HUES64 (cell line): ENCODE results near the gene LAPTM4A.
"Not testable (repeated sequence)": the region's sequence is repeated elsewhere in the genome, so short reads cannot be mapped to it uniquely, and the experiment has no call there.

ENCODE experiments used
- H3K27ac ChIP-seq: 2 replicates; pipeline ENCODE4 v1.7.0; 2013; ENCODE audit warnings: low read depth, low read length, inconsistent platforms
- H3K27me3 ChIP-seq: 2 replicates; pipeline ENCODE4 v1.6.1; 2013; ENCODE audit warnings: mild to moderate bottlenecking, low read length; ENCODE audit not compliant: insufficient read depth
- H3K36me3 ChIP-seq: 2 replicates; pipeline ENCODE4 v1.6.1; 2013; ENCODE audit warnings: mild to moderate bottlenecking, low read length; ENCODE audit not compliant: insufficient read depth
- H3K4me1 ChIP-seq: 2 replicates; pipeline ENCODE4 v1.6.1; 2013; ENCODE audit warnings: mild to moderate bottlenecking, low read length, moderate library complexity; ENCODE audit not compliant: insufficient read depth
- H3K4me3 ChIP-seq: 2 replicates; pipeline ENCODE4 v1.5.1; 2013; ENCODE audit warnings: mild to moderate bottlenecking, low read length, moderate library complexity
- H3K9ac ChIP-seq: 2 replicates; pipeline ENCODE4 v1.6.1; 2013; ENCODE audit warnings: mild to moderate bottlenecking, low read depth, low read length
- H3K9me3 ChIP-seq: 2 replicates; pipeline ENCODE4 v1.6.1; 2013; ENCODE audit warnings: low read depth, low read length; ENCODE audit not compliant: insufficient read depth
- WGBS: fragments of 150-250, 120-280 bp; methylation state at CpG from one replicate; pipeline ENCODE4 v1.1.7; 2013; ENCODE audit warnings: missing lambda C conversion rate; 5-methylcytosine and 5-hydroxymethylcytosine counted together

Gene LAPTM4A

GRCh38 chr2:20048488-20049448, 2.7 kb downstream of the LAPTM4A start:
- Histone ChIP-seq H3K9ac (peak overlapping the region; percentile 70), H3K36me3 (no peaks in the 10 kb centered on the region; the same call in 1 of the 2 replicates), H3K4me3 (peak overlapping the region; percentile 80), H3K9me3 (no peaks in the 10 kb centered on the region), H3K27me3 (no peaks in the 10 kb centered on the region), H3K4me1 (peaks cover 19% of the 10 kb centered on the region), H3K27ac (peak overlapping the region; percentile 53)
- 85% methylated on average over 5 of the region's 6 CpGs for WGBS

- peaks cover 13% of the 10 kb centered on the region for H3K4me1 ChIP-seq
- not testable (repeated sequence) for H3K9ac ChIP-seq, H3K36me3 ChIP-seq, H3K9me3 ChIP-seq, H3K4me3 ChIP-seq, H3K27me3 ChIP-seq, H3K27ac ChIP-seq
- WGBS, result 75% methylated on average over 1 of the region's 4 CpGs
Measured at GRCh38 chr2:20045712-20046292, 5.6 kb downstream of the LAPTM4A start.

GRCh38 chr2:20044778-20045177, 6.7 kb downstream of the LAPTM4A start:
- Histone ChIP-seq H3K4me3 (no peak overlapping the region), H3K27me3 (no peaks in the 10 kb centered on the region), H3K4me1 (peaks cover 13% of the 10 kb centered on the region), H3K27ac (no peak overlapping the region), H3K9ac (no peak overlapping the region), H3K9me3 (no peaks in the 10 kb centered on the region), H3K36me3 (peaks cover 18% of the 10 kb centered on the region)
- 93% methylated on average over 4 of the region's 4 CpGs for WGBS

- H3K27ac ChIP-seq, result no peak overlapping the region
- 67% methylated on average over 2 of the region's 2 CpGs for WGBS
Measured at GRCh38 chr2:20042531-20042930, 8.9 kb downstream of the LAPTM4A start.

GRCh38 chr2:20040489-20041172, 10.8 kb downstream of the LAPTM4A start:
- no peak overlapping the region for H3K4me3 ChIP-seq
- peaks cover 60% of the 10 kb centered on the region for H3K36me3 ChIP-seq
- no peaks in the 10 kb centered on the region for H3K4me1 ChIP-seq
- H3K27ac ChIP-seq, result no peak overlapping the region
- H3K27me3 ChIP-seq, result no peaks in the 10 kb centered on the region
- 95% methylated on average over 5 of the region's 8 CpGs for whole genome bisulfite sequencing
- H3K9ac ChIP-seq, result no peak overlapping the region
- no peaks in the 10 kb centered on the region for H3K9me3 ChIP-seq

More at GRCh38 chr2:20042531-20042930, 8.9 kb downstream of the LAPTM4A start:
- H3K4me3 ChIP-seq, result no peak overlapping the region
- H3K9ac ChIP-seq, result no peak overlapping the region
- H3K9me3 ChIP-seq, result no peaks in the 10 kb centered on the region
- no peaks in the 10 kb centered on the region for H3K27me3 ChIP-seq
- no peaks in the 10 kb centered on the region for H3K4me1 ChIP-seq
- H3K36me3 ChIP-seq, result peaks cover 41% of the 10 kb centered on the region

GRCh38 chr2:20037660-20038059, 13.8 kb downstream of the LAPTM4A start:
- H3K4me3 ChIP-seq, result no peak overlapping the region
- no peaks in the 10 kb centered on the region for H3K4me1 ChIP-seq
- H3K9me3 ChIP-seq, result no peaks in the 10 kb centered on the region
- H3K9ac ChIP-seq, result no peak overlapping the region
- H3K36me3 ChIP-seq, result peaks cover 90% of the 10 kb centered on the region
- 88% methylated on average over 2 of the region's 2 CpGs for WGBS
- no peaks in the 10 kb centered on the region for H3K27me3 ChIP-seq
- no peak overlapping the region for H3K27ac ChIP-seq

- Histone ChIP-seq H3K4me3 (no peak overlapping the region), H3K4me1 (no peaks in the 10 kb centered on the region), H3K27ac (no peak overlapping the region), H3K27me3 (no peaks in the 10 kb centered on the region), H3K9ac (no peak overlapping the region), H3K36me3 (peaks cover 100% of the 10 kb centered on the region), H3K9me3 (no peaks in the 10 kb centered on the region)
- 93% methylated on average over 4 of the region's 4 CpGs for WGBS
Measured at GRCh38 chr2:20035955-20036666, 15.3 kb downstream of the LAPTM4A start.

- no peaks in the 10 kb centered on the region for H3K4me1 ChIP-seq
- H3K36me3 ChIP-seq, result peaks cover 95% of the 10 kb centered on the region
- H3K4me3 ChIP-seq, result no peak overlapping the region
- H3K9ac ChIP-seq, result no peak overlapping the region
- no peaks in the 10 kb centered on the region for H3K27me3 ChIP-seq
- WGBS, result 91% methylated on average over 2 of the region's 2 CpGs
- H3K9me3 ChIP-seq, result no peaks in the 10 kb centered on the region
- no peak overlapping the region for H3K27ac ChIP-seq
Measured at GRCh38 chr2:20034821-20035220, 16.6 kb downstream of the LAPTM4A start.

- Histone ChIP-seq H3K36me3 (peaks cover 93% of the 10 kb centered on the region), H3K27me3 (no peaks in the 10 kb centered on the region), H3K27ac (no peak overlapping the region), H3K4me3 (no peak overlapping the region), H3K9ac (no peak overlapping the region), H3K4me1 (no peaks in the 10 kb centered on the region), H3K9me3 (no peaks in the 10 kb centered on the region)
- WGBS, result 98% methylated on average over 4 of the region's 4 CpGs
Measured at GRCh38 chr2:20034218-20034617, 17.2 kb downstream of the LAPTM4A start.

GRCh38 chr2:20033322-20033721, 18.1 kb downstream of the LAPTM4A start:
- Histone ChIP-seq H3K27ac (no peak overlapping the region), H3K36me3 (peaks cover 86% of the 10 kb centered on the region), H3K9ac (no peak overlapping the region), H3K9me3 (no peaks in the 10 kb centered on the region), H3K4me3 (no peak overlapping the region), H3K27me3 (no peaks in the 10 kb centered on the region), H3K4me1 (no peaks in the 10 kb centered on the region)
- WGBS, result 93% methylated on average over 3 of the region's 3 CpGs
